ENCODE measurements around the gene SYNPR.

The SYNPR gene

DNA sequence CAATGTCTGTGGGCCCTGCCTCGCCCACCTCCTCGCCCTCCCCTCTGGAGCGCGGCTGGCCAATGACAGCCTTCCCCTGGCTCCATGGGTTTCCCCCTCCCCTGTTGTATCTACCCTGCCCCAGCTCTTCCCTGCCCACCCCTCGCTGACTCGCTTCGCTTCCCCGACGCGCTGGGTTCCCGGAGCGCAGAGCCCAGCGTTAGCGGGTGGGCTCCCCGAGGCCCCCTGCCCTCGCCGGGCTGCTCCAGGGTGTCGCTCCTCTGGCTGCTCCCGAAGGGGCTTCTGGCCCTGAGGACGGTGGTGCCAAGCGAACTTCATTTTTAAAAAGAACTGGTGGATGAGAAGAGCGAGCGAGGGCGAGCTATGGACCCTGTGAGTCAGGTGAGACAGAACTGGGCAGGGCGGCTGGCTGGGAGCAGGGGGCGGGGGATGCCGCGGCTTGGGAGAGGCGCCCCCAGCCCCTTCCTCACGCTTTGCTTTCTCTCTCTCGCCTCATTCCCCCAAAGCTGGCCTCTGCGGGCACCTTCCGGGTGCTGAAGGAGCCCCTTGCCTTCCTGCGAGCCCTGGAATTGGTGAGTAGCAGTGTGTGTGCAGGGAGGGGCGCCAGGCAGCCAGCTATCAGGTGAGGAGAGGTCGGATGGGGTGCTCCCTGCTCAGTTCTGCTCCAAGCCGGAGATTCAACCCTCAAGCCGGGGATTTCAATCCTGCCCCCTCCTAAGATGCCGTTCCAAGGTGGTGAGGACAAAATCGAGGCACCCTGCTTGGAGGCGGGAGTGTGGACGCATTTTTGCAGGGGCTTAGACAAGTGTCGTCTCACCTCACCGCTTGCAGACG lies at the start of gene SYNPR:
Gene SYNPR, plus strand, starts transcription at position 138 of the 834 bp plus-strand sequence.
- no peak for DNase-seq (ENCODE audit: low read depth)
- no peak for TF ChIP-seq CTCF (conservative IDR thresholded peaks at IDR 0.05; ENCODE audit: low read depth, low read length)
- H3K4me3 ChIP-seq (ENCODE audit: low read depth, low read length), result no peak within 1 kb of the TSS

DNA sequence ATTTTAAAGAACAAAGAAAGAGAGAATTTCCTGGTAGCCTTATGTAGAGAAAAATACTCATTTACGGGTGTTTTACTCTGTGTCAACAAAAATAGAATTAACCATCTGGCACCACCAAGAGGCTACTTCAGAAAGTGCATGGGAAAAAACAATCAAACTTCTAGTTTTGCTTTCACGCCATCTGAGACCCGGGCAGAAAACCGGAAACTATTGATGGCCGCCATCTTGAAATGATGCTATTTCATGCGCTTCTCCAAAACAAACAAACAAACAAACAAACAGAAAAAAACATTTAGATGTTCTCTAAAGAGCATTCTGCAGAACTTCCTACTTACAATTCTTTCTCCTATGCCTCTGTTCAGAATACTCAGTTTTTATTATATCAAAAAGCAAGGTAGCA lies 49.4 kb upstream of the SYNPR start:
- no peak overlapping the region for H3K4me3 ChIP-seq (ENCODE audit: low read depth, low read length)
- peak; percentile 59 for TF ChIP-seq CTCF (conservative IDR thresholded peaks at IDR 0.05; ENCODE audit: low read depth, low read length)
- peak; percentile 51 for DNase-seq (ENCODE audit: low read depth)

GRCh38 chr3:63230146-63230545 lies 48.0 kb upstream of the SYNPR start:
- TF ChIP-seq CTCF (conservative IDR thresholded peaks at IDR 0.05; ENCODE audit: low read depth, low read length), result no peak
- no peak for DNase-seq (ENCODE audit: low read depth)

GRCh38 chr3:63231643-63232042 lies 46.5 kb upstream of the SYNPR start:
- no peak overlapping the region for H3K4me3 ChIP-seq (ENCODE audit: low read depth, low read length)
- TF ChIP-seq CTCF (conservative IDR thresholded peaks at IDR 0.05; ENCODE audit: low read depth, low read length), result no peak
- no peak for DNase-seq (ENCODE audit: low read depth)

More at GRCh38 chr3:63230146-63230545, 48.0 kb upstream of the SYNPR start:
- H3K4me3 ChIP-seq (ENCODE audit: low read depth, low read length), result no peak overlapping the region

DNA sequence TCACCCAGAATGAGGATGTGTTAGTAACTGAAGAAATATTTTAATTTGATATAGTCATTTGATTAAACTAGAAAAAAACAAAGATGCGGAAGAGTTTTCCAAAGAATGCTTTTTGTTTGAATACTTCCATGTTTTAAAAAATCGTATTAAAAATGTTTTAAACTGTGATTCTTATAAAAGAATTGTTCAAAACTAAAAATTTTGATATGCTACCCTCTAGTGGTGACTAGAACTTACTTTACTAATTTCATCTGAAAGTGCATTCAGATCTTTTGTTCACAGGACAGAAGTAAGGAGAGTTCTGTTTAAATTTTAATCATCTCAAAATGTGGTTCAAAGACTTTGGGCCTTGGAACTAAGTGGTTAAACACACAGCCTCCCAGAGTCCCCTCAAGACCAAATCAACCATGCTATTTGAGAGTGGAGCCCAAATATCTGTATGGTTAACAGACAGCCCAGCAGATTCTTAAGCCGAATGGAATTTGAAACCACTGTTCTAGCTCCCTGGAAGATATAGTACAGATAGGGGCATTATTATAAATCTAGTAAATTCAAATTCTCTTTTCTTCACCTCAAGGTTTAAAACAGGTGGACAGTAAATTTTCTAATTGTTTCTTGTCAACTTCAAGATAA lies 45.2 kb upstream of the SYNPR start:
- peak; percentile 34 for TF ChIP-seq CTCF (conservative IDR thresholded peaks at IDR 0.05; ENCODE audit: low read depth, low read length)
- peak; percentile 22 for DNase-seq (ENCODE audit: low read depth)
- no peak overlapping the region for H3K4me3 ChIP-seq (ENCODE audit: low read depth, low read length)

DNA sequence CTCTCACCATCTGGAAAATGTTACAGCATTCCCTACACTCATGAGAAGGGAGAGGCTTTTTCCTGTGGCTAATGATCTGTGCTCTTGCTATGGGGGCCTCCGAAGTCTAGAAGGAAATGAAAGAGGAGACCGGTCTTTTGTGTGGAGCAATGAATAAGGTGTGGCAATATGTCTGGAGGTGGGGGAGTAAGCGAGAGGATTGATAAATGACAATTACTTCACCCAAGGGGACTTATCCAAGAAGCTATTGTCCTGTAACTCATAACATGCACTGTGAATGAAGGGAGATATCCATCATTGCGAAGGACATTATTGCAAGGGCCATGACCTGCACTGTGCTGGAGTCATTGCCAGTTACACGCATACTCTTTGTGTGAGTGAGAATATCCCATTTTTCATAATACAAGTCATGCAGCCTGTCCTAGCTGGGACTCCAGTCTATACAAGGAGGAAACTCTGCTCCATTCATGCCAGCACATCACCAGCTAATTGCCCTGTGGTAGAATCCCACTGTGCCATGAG lies 37.7 kb upstream of the SYNPR start:
- H3K4me3 ChIP-seq (ENCODE audit: low read depth, low read length), result no peak overlapping the region
- TF ChIP-seq CTCF (conservative IDR thresholded peaks at IDR 0.05; ENCODE audit: low read depth, low read length), result no peak

More for the DNA sequence above, 37.7 kb upstream of the SYNPR start:
- no peak for DNase-seq (ENCODE audit: low read depth)

All from choroid plexus epithelial cell (primary cell).